ENCODE data around the gene CYP1B1. TPM values are rescaled to one million over a fixed set of nuclear protein-coding genes. Genes with fewer than 3 reads are reported as not detected.
A peak's percentile ranks its signal among the peaks of the same experiment; 100 is the strongest.
"Not testable (repeated sequence)": the region's sequence is repeated elsewhere in the genome, so short reads cannot be mapped to it uniquely, and the experiment has no call there.

Gene CYP1B1
- polyA plus RNA-seq (ENCODE audit: insufficient read length in 3 of 3), result 100 to 1,000 TPM; 105 to 120 (median 120) TPM
- long read RNA-seq, donor 1, full-length matches to known transcripts, result 12 of 17 reads
- long read RNA-seq, donor 1, partial matches to known transcripts, result 5 of 17 reads
- long read RNA-seq, donor 1, other reads (novel, unspliced or antisense), result 0 of 17 reads
- long read RNA-seq, donor 2, full-length matches to known transcripts, result 20 of 31 reads
- long read RNA-seq, donor 2, partial matches to known transcripts, result 11 of 31 reads
- long read RNA-seq, donor 2, other reads (novel, unspliced or antisense), result 0 of 31 reads
- long read RNA-seq, donor 3, full-length matches to known transcripts, result 38 of 59 reads
- long read RNA-seq, donor 3, partial matches to known transcripts, result 21 of 59 reads
- long read RNA-seq, donor 3, other reads (novel, unspliced or antisense), result 0 of 59 reads
- long read RNA-seq, donor 4, full-length matches to known transcripts, result 14 of 19 reads
- long read RNA-seq, donor 4, partial matches to known transcripts, result 5 of 19 reads
- long read RNA-seq, donor 4, other reads (novel, unspliced or antisense), result 0 of 19 reads
- long read RNA-seq, donor 5, result 0 reads
- long read RNA-seq, donor 6, full-length matches to known transcripts, result 21 of 38 reads
- long read RNA-seq, donor 6, partial matches to known transcripts, result 17 of 38 reads
- long read RNA-seq, donor 6, other reads (novel, unspliced or antisense), result 0 of 38 reads
- long read RNA-seq, donor 7, full-length matches to known transcripts, result 19 of 32 reads
- long read RNA-seq, donor 7, partial matches to known transcripts, result 13 of 32 reads
- long read RNA-seq, donor 7, other reads (novel, unspliced or antisense), result 0 of 32 reads
- long read RNA-seq, donor 8, full-length matches to known transcripts, result 19 of 35 reads
- long read RNA-seq, donor 8, partial matches to known transcripts, result 16 of 35 reads
- long read RNA-seq, donor 8, other reads (novel, unspliced or antisense), result 0 of 35 reads
- long read RNA-seq, donor 9, full-length matches to known transcripts, result 17 of 26 reads
- long read RNA-seq, donor 9, partial matches to known transcripts, result 9 of 26 reads
- long read RNA-seq, donor 9, other reads (novel, unspliced or antisense), result 0 of 26 reads
- long read RNA-seq, donor 10, full-length matches to known transcripts, result 7 of 16 reads
- long read RNA-seq, donor 10, partial matches to known transcripts, result 9 of 16 reads
- long read RNA-seq, donor 10, other reads (novel, unspliced or antisense), result 0 of 16 reads
- long read RNA-seq, donor 11, full-length matches to known transcripts, result 29 of 42 reads
- long read RNA-seq, donor 11, partial matches to known transcripts, result 13 of 42 reads
- long read RNA-seq, donor 11, other reads (novel, unspliced or antisense), result 0 of 42 reads
- long read RNA-seq, donor 12, full-length matches to known transcripts, result 6 of 6 reads
- long read RNA-seq, donor 12, partial matches to known transcripts, result 0 of 6 reads
- long read RNA-seq, donor 12, other reads (novel, unspliced or antisense), result 0 of 6 reads
- long read RNA-seq, donor 13, full-length matches to known transcripts, result 37 of 53 reads
- long read RNA-seq, donor 13, partial matches to known transcripts, result 16 of 53 reads
- long read RNA-seq, donor 13, other reads (novel, unspliced or antisense), result 0 of 53 reads
- long read RNA-seq, donor 14, full-length matches to known transcripts, result 31 of 44 reads
- long read RNA-seq, donor 14, partial matches to known transcripts, result 13 of 44 reads
- long read RNA-seq, donor 14, other reads (novel, unspliced or antisense), result 0 of 44 reads
- long read RNA-seq, donor 15, full-length matches to known transcripts, result 12 of 12 reads
- long read RNA-seq, donor 15, partial matches to known transcripts, result 0 of 12 reads
- long read RNA-seq, donor 15, other reads (novel, unspliced or antisense), result 0 of 12 reads
- long read RNA-seq, donor 16, full-length matches to known transcripts, result 70 of 108 reads
- long read RNA-seq, donor 16, partial matches to known transcripts, result 38 of 108 reads
- long read RNA-seq, donor 16, other reads (novel, unspliced or antisense), result 0 of 108 reads

DNA sequence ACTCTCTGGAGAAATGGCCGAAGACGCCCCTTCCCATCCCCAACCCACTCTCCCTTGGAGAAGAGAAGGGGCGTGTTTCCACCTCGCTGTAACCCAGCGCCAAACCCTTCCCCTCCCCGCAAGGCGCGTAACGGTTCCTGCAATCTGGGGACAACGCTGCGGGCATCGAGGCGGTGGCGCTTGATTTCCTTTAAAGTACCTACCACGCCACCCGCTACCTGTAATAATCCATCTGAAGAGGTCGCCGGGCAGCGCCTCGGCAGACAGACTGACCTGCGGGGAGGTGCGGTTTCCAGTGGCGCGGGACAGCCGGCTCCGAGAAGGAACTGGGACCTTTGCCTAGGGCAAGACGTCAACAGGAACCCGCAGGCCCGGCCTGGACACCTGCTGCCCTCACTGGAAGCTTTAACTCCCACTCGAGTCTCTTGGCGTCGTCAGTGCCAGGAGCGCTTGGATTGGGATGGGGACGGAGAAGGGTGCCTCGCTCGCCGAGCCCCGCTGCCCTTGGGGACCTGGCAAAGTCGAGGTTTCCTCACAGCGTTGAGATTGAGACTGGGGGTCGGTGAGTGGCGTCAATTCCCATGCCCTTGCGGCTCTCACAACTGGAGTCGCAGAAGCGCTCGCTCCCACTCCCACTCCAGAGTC, at the start of gene CYP1B1:
TSS of gene CYP1B1 (minus strand) at position 645 of the 645 bp plus-strand sequence. CDS start 763 bp downstream, outside the sequence.
- peak in 1 of 11 donors; percentile 33 for DNase-seq (ENCODE audit: extremely low read depth in 1 of 11, low read depth in 9 of 11, low spot score in 4 of 11)

DNA sequence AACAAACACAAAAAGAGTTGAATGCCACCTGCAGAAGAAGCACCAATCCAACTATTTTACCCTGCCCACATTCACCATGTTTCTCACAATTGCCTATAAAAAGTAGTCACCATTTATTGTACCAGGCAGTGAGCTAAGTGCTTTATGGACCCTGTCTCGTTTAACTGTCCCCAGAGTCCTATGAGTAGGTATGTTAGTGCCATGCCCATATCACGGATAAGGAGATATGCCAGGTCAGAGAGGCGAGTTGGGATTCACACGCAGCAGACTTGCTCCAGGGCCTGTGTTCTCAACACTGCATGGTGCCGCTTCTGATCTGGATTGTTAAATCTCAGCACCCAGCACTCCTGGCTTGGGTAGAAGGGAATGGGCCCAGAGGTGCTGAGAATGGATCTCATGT, 49.1 kb upstream of the CYP1B1 start:
- DNase-seq (ENCODE audit: extremely low read depth in 1 of 11, low read depth in 9 of 11, low spot score in 4 of 11), result no peak

DNA sequence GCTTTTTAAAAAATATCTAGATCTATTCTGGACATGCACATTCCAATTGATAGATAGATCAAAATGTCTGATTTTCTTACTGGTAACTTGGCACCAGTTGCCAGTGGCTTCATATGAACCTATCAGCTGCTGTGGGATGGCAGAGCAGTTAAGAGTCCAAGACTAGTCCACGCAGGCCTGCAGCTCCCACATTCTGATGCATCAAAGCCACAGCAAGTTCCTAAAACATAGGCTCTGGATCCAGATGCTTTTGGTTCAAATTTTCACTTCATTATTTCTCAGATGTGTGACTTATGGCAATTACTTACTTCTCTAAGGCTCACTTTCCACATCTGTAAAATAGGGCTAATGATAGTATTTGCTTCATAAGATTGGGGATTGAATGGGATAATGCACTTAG, 48.0 kb upstream of the CYP1B1 start:
- DNase-seq (ENCODE audit: extremely low read depth in 1 of 11, low read depth in 9 of 11, low spot score in 4 of 11), result no peak

DNA sequence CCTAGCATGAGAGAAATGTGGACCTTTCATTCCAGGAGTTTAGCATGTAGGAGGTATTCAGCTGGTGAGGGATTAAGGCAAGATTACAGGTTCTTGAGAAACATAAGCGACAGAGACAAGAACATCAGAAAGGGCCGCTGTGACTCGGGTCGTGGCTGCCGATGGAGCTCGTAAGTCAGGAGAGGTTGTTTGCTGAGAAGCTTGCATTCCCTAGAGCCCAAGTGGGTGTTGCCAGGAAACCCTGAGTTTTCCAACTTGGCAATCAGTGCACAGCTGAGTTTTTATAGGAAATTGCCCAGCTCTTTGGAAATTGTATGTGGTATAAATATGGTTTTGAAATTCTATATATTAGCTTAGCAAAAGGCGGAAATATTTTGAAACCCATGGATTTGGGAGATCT, 46.4 kb upstream of the CYP1B1 start:
- DNase-seq (ENCODE audit: extremely low read depth in 1 of 11, low read depth in 9 of 11, low spot score in 4 of 11), result no peak

DNA sequence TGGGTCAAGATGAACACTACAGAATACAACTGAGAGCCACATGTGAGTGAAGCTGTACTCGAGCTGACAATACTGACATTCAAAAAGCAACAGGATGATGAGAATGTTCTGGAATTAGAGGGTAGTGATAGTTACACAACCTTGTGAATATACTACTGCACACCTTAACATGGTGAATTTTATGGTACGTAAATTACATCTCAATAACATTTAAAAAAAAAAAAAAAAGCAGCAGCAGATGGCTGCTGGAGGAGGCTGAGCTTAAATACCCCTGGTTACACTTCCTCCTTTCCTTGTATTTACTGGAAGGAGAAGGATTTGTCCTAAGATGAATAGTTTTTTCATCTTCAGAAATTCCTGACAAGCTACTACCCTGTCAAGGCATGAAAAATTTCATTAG, 45.5 kb upstream of the CYP1B1 start:
- no peak for DNase-seq (ENCODE audit: extremely low read depth in 1 of 11, low read depth in 9 of 11, low spot score in 4 of 11)

DNA sequence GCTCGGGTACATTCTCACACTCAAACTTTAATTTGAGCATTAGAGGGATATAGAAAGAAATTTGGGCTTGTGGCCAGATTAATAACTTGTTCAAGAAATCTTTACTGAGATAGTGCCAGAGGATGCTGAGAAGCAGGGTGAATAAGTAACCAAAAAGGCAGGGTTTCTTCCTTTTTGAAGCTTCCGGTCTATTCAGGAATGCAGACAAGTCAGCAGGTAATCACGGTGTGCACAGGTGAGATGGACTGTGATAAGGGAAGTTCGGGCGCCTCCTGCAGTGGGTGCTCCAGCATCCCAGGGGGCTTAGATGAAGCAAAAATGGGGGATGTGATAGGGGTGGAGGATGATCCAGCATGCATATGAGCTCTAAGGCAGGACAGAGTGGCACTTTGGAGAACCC, 44.9 kb upstream of the CYP1B1 start:
- DNase-seq (ENCODE audit: extremely low read depth in 1 of 11, low read depth in 9 of 11, low spot score in 4 of 11), result no peak

DNA sequence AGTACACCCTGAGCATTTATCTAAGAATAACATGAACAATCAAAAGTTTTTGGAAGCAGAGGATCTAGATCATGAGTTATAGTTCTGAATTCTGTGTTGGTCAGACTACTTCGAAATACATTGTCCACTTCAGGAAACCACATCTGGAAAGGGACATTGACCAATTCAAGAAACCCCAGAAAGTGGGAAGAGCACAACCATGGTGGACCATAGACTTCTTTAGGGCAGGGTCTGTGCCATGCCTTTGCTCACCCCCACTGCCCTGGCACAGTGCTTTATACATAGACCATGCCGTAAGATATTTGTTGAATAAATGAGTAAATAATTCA, 44.3 kb upstream of the CYP1B1 start:
- DNase-seq (ENCODE audit: extremely low read depth in 1 of 11, low read depth in 9 of 11, low spot score in 4 of 11), result no peak

DNA sequence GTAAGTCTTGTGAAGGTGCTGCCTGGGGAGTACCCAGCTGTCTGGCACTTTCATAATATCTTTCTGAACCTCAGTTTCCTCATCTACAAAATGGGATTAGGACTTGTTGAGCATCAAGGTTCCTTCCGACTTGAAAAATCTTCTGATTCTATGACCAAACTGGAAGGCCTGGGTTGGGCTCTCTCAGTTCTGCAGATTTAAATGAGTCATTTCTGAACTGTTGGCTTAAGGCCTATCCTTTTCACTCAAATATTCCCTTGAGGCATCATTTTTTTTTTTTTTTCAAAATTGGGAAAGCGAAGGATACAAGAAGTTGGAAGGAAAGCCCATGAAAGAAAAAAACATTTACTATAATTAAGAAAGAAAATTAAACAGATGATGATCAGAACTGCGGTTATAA, 40.8 kb upstream of the CYP1B1 start:
- no peak for DNase-seq (ENCODE audit: extremely low read depth in 1 of 11, low read depth in 9 of 11, low spot score in 4 of 11)

DNA sequence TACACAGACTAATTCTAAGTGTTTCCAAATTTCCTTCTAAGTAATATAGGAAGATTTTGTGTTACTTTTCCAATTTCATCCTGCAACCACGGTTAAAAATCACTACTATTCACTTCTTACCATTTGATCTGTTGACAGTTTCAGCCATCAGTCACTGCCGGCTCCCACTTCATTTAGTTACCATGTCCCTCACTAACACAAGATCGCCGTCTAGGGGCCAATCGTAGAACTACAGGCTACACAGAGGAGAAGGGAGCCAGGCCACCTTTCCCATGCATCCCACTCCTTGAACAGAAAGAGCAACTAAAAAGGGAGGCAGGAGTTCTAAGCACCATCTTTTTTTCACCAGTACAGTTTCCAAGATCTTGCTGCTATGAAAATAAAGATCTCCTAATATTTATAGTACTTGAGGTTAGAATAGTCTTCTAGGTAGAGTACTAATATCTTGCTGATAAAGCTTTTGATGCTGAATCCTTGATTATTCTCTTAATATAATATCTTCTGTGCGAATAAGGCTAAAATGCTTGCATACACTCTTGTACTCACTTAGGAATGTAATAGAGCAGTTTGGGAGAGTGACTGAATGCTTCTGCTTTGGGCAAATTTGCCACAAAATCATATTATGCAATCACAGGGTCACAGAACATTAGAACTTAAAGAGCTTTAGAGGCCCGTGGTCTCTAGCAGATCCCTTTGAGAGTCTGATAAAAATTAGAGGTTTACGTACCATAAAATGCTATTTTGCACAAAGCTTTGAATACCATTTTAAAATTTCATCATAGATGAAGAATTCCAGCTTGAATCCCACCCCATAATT, 39.5 kb upstream of the CYP1B1 start:
- DNase-seq (ENCODE audit: extremely low read depth in 1 of 11, low read depth in 9 of 11, low spot score in 4 of 11), result peak in 5 of 11 donors; percentile 72 to 87 (median 80)

DNA sequence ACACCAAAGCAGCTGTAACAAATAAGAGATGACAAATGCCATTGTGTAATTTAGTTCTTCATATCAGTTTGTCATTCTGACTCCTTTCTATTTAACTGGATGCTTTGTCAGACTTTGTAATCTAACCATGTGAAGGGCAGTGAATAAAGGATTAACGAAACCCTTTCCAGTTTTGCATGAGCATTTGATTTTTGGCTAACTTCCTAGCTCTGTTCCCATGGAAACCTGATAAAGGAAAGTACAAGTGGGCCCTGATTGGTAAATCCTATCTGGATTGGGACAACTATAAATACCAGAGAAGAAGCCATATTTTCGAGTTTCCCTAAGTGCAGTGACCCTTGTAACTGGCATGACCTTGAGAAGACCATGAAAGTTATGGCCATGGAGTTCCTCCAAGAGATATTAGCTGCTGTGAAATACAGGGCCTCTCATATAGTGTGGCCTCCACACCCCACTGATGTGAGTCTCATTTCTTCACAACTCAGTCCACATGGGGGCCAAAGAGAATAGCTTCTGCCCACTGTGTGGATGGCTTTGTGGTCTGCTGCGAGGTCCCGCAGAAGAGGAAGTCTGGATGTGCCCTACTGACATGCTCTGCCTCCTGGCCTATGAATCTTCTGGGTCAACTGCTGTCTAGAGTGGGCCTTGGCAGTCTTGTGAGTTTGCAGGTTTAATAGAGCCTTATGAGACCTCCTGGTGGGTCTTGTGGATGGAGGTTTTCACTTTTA, 38.2 kb upstream of the CYP1B1 start:
- DNase-seq (ENCODE audit: extremely low read depth in 1 of 11, low read depth in 9 of 11, low spot score in 4 of 11), result no peak

DNA sequence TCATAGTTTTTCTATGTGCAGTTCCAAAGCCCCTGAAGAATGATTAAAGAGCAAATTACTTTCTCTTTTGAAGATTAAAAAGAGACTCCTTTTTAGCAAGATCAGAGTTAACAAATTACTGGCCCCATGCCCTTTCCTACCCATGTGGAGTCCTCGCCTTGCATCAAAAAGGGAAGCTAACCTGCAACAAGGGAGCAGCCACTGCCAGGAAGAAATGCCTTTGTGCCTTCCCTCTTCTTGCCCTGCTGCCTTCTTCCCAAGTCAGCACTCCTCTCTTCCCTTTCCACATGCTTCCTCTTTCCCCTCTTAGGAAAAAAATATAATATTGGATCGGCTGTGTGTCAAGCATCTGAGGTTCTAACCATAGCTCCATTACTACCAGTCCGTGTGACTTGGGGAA, 37.1 kb upstream of the CYP1B1 start:
- DNase-seq (ENCODE audit: extremely low read depth in 1 of 11, low read depth in 9 of 11, low spot score in 4 of 11), result no peak

DNA sequence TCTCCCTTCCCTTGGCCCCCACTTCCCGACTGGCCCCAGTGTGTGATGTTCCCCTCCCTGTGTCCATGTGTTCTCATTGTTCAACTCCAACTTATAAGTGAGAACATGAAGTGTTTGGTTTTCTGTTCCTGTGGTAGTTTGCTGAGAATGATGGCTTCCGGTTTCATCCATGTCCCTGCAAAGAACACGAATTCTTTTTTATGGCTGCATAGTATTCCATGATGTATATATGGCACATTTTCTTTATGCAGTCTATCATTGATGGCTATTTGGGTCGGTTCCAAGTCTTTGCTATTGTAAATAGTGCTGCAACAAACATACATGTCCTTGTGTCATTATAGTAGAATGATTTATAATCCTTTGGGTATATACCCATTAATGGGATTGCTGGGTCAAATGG, 35.4 kb upstream of the CYP1B1 start:
- not testable (repeated sequence) for DNase-seq (ENCODE audit: extremely low read depth in 1 of 11, low read depth in 9 of 11, low spot score in 4 of 11)

DNA sequence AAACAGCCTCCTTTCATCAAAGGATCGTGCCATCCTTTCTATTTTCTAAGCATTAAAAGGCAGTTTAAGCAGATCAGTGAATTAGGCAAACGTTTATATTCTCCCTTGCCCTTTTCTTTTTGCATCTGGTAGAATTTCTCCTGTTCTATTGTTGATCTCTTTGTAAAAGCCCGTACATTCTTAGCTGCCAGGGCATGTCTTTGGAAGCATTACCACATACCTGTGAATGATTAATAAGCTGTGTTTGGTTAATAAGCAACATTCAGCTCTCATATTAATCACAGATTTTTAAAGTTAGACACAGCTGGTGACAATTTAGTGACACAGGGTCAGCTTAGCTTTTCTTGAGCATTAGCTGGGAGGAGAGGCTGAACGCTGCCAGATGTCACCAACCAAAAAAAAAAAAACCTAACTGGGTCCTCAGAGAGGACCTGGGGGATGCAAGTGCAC, 33.8 kb upstream of the CYP1B1 start:
- peak in 3 of 11 donors; percentile 74 to 82 (median 75) for DNase-seq (ENCODE audit: extremely low read depth in 1 of 11, low read depth in 9 of 11, low spot score in 4 of 11)

DNA sequence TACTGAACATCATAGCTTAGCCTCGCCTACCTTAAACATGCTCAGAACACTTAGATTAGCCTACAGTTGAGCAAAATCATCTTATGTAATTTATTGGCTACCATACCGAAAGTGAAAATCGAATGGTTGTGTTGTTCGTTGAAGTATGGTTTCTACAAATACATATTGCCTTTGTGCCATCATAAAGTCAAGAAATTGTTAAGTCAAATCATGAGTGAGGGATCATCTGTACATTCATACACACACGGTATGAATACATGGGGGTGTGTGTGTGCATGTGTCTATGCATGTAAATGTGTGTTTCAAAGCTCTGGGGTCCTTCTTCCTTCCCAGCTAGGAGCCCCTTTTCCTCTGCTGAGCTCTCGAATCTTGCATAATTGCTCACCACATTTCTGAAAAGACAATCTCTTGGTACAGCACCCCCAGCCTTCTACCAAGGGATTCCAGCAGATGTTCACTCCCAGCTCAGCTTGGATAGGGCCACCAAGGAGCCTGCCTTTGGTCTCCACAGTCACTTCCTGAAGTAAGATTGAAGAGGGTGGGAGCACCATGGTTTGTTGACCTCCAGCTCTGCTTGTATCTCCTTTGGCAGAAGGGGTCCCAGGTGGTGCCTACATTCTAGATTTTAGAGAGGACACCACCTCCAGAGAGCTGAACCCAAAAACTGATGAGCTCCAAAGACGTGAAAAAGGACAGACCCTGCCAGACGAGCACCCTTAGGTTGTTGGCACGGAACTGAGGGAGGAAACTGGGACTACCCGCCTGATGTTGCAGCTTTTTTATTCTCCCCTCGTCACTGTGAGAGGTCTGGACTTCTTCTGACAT, 33.2 kb upstream of the CYP1B1 start:
- DNase-seq (ENCODE audit: extremely low read depth in 1 of 11, low read depth in 9 of 11, low spot score in 4 of 11), result no peak
